Keratinocyte (primary cell): ENCODE measurements around the gene BMP7. TPM values are rescaled to one million over a fixed set of nuclear protein-coding genes. Genes with fewer than 3 reads are reported as not detected.

ENCODE experiments used
- DNase-seq: peaks from one replicate; pipeline ENCODE4 v3.0.0-alpha.2; 2011; ENCODE audit warnings: low read depth, missing footprints, low spot score
- FAIRE-seq: peaks from 2 replicates; lab custom pipeline; 2011; peaks lifted over from hg19 to GRCh38; lab: Jason Lieb, UNC
- H2AFZ ChIP-seq: 2 replicates; pipeline ENCODE4 v1.6.0; 2012; ENCODE audit warnings: low read length, control low read depth, inconsistent platforms; ENCODE audit not compliant: control insufficient read depth
- H3K27ac ChIP-seq: 2 replicates; pipeline ENCODE4 v1.5.1; 2011; ENCODE audit warnings: low read length; ENCODE audit not compliant: control insufficient read depth, insufficient read depth
- H3K27me3 ChIP-seq: 3 replicates; pipeline ENCODE4 v1.6.0; 2011; ENCODE audit warnings: low read length; ENCODE audit not compliant: control insufficient read depth, insufficient read depth; ENCODE audit errors: extremely low read depth
- H3K36me3 ChIP-seq, 2 experiments: 2 replicates in 1 of 2; 3 replicates in 1 of 2; pipeline ENCODE4 v1.5.1; 2011; ENCODE audit warnings: low read length in 2 of 2, mild to moderate bottlenecking in 1 of 2; ENCODE audit not compliant: control insufficient read depth in 2 of 2, insufficient read depth in 2 of 2; ENCODE audit errors: extremely low read depth in 1 of 2
- H3K4me1 ChIP-seq: 3 replicates; pipeline ENCODE4 v1.5.1; 2011; ENCODE audit warnings: low read length; ENCODE audit not compliant: control insufficient read depth, insufficient read depth; ENCODE audit errors: extremely low read depth
- H3K4me2 ChIP-seq: 3 replicates; pipeline ENCODE4 v1.6.0; 2011; ENCODE audit warnings: low read depth, low read length; ENCODE audit not compliant: control insufficient read depth, insufficient read depth; ENCODE audit errors: extremely low read depth
- H3K4me3 ChIP-seq, 3 experiments: fragments of 200-600 bp in 1 of 3; sonication (generic) in 1 of 3; 2 replicates in 2 of 3; 3 replicates in 1 of 3; pipeline ENCODE4 v1.5.1; 2011 to 2016; ENCODE audit warnings: low read length in 3 of 3, mild to moderate bottlenecking in 3 of 3, control low read depth in 2 of 3, inconsistent platforms in 1 of 3, low read depth in 1 of 3, mixed read lengths in 1 of 3, mixed run types in 1 of 3, moderate library complexity in 1 of 3; ENCODE audit not compliant: control insufficient read depth in 2 of 3, insufficient read depth in 2 of 3; ENCODE audit errors: extremely low read depth in 1 of 3
- H3K79me2 ChIP-seq: 2 replicates; pipeline ENCODE4 v1.6.0; 2012; ENCODE audit warnings: low read length; ENCODE audit not compliant: control insufficient read depth, insufficient read depth
- H3K9ac ChIP-seq: 3 replicates; pipeline ENCODE4 v1.6.0; 2011; ENCODE audit warnings: low read length; ENCODE audit not compliant: control insufficient read depth, insufficient read depth; ENCODE audit errors: extremely low read depth
- H3K9me1 ChIP-seq: 3 replicates; pipeline ENCODE4 v1.6.0; 2011; ENCODE audit warnings: low read length; ENCODE audit not compliant: control insufficient read depth, insufficient read depth; ENCODE audit errors: extremely low read depth
- H3K9me3 ChIP-seq: 2 replicates; pipeline ENCODE4 v1.5.1; 2012; ENCODE audit warnings: low read depth, low read length; ENCODE audit not compliant: control insufficient read depth
- H4K20me1 ChIP-seq: 3 replicates; pipeline ENCODE4 v1.6.0; 2011; ENCODE audit warnings: low read length; ENCODE audit not compliant: control insufficient read depth, insufficient read depth; ENCODE audit errors: extremely low read depth
- CTCF ChIP-seq, 3 experiments: IDR thresholded peaks in 1 of 3; conservative IDR thresholded peaks in 1 of 3; optimal IDR thresholded peaks in 1 of 3; 2 replicates in 2 of 3; 3 replicates in 1 of 3; pipeline versions ENCODE3 to v1.5.1; 2011; ENCODE audit warnings: low read length in 3 of 3, mild to moderate bottlenecking in 3 of 3, moderate library complexity in 2 of 3, control low read depth in 1 of 3, inconsistent platforms in 1 of 3; ENCODE audit not compliant: insufficient read depth in 2 of 3; ENCODE audit errors: extremely low read depth in 1 of 3
- EZH2 ChIP-seq: IDR thresholded peaks from one replicate; pipeline ENCODE4 v1.6.1; 2012; ENCODE audit warnings: inconsistent platforms, mild to moderate bottlenecking, low read length, moderate library complexity
- dilution Hi-C: fragments of 300-500 bp; cut with MboI; formaldehyde crosslinking; loops from one replicate; pipeline ENCODE4 v1.7.0; 2020; ENCODE audit warnings: low sequenced_read_pairs; ENCODE audit not compliant: extremely low pct_ligation_motif_present
- polyA plus RNA-seq, 5 experiments: library from polyadenylated mRNA; depleted of rRNA in 3 of 5; stranded (reverse) in 3 of 5; stranded (forward) in 1 of 5; unstranded in 1 of 5; fragments of >200 nt; gene quantifications; 1 replicate in 1 of 5; 2 replicates in 3 of 5; 3 replicates in 1 of 5; pipeline versions ENCODE4 v1.2.1 to v1.2.3, GENCODE V29; 2011 to 2012; ENCODE audit warnings: missing spikeins in 2 of 5, low read depth in 1 of 5, low replicate concordance in 1 of 5

BMP7 gene
- polyA plus RNA-seq, 1 donor (not counting 4 experiments of a cell fraction or from before 2014, with no cell fraction given), result 0.29 TPM

DNA sequence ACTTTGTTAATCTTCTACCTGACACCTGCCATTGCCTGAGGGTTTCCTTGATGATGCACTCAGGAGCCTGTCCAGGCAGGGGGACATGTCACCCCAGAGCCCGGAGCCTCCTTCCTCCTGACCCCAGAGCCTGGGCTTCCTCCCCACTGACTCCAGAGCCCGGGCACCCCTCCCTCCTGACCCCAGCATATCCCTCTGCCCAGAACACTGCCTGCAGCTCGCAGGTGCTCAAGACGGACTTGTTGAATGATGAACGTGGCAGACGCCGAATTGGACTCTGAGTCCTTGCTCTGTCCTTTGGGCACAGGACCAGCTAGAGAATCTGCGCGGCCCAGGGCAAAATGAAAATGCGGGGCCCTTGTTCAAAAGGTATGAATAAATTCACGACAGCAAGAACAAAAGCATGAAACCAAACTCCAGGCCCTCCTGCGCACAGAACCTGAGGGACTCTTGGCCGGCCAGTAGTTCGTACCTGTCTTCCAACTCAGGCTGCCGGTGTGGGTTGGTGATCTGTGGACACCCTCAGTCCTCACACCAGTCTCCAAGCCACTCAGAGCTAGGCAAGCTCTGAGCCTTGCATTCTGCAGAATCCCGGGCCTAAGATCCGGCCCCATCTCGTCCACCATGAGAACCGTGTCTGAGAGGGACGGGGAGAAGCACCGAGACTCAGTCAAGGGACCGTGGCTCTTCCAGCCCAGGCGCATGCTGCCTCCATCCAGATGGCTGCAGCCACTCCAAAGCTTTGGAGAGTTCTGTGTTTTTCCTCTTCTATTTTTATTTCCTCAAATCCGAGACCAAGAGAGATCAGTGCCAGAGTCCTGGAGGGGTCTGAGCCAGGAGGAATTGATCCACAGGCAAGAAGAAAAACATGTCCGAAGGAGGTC lies 104.7 kb downstream of the BMP7 start:
- Histone ChIP-seq H3K79me2 (no peaks in the 10 kb centered on the region), H3K27me3 (peaks cover 9% of the 10 kb centered on the region), H3K9me3 (no peaks in the 10 kb centered on the region), H3K9ac (no peak overlapping the region), H3K4me1 (no peaks in the 10 kb centered on the region), H3K4me2 (no peak overlapping the region), H3K27ac (no peak overlapping the region), H3K4me3 (no peak overlapping the region), H3K9me1 (no peaks in the 10 kb centered on the region), H4K20me1 (peaks cover 2% of the 10 kb centered on the region), H3K36me3 (no peaks in the 10 kb centered on the region), H2AFZ (no peak overlapping the region)
- DNase-seq (no peak), FAIRE-seq (no peak)
- TF ChIP-seq EZH2 (no peak), CTCF (optimal IDR thresholded peaks at IDR 0.05 in 1 of 3, IDR thresholded peaks at IDR 0.05 in 1 of 3, conservative IDR thresholded peaks at IDR 0.05 in 1 of 3; ENCODE audit: extremely low read depth in 1 of 3, insufficient read depth in 2 of 3, low read length in 3 of 3) (no peak)
- dilution Hi-C loops, result no loop called here

GRCh38 chr20:57160985-57161384 lies 105.5 kb downstream of the BMP7 start:
- no peaks in the 10 kb centered on the region for H3K79me2 ChIP-seq
- peaks cover 2% of the 10 kb centered on the region for H4K20me1 ChIP-seq
- H3K9me3 ChIP-seq, result no peaks in the 10 kb centered on the region
- no peak overlapping the region for H3K9ac ChIP-seq
- peaks cover 9% of the 10 kb centered on the region for H3K27me3 ChIP-seq
- no peaks in the 10 kb centered on the region for H3K4me1 ChIP-seq
- no peaks in the 10 kb centered on the region for H3K9me1 ChIP-seq
- no peak for DNase-seq
- dilution Hi-C loops, result no loop called here
- no peak overlapping the region for H3K27ac ChIP-seq
- no peaks in the 10 kb centered on the region for H3K36me3 ChIP-seq
- no peak overlapping the region for H3K4me2 ChIP-seq
- FAIRE-seq, result no peak
- no peak overlapping the region for H3K4me3 ChIP-seq
- no peak overlapping the region for H2AFZ ChIP-seq
- no peak for TF ChIP-seq EZH2
- TF ChIP-seq CTCF (optimal IDR thresholded peaks at IDR 0.05 in 1 of 3, IDR thresholded peaks at IDR 0.05 in 1 of 3, conservative IDR thresholded peaks at IDR 0.05 in 1 of 3; ENCODE audit: extremely low read depth in 1 of 3, insufficient read depth in 2 of 3, low read length in 3 of 3), result no peak
